ENCODE results near the gene ERN1. TPM values are rescaled to one million over a fixed set of nuclear protein-coding genes. Genes with fewer than 3 reads are reported as not detected.
"Not testable (repeated sequence)": the region's sequence is repeated elsewhere in the genome, so short reads cannot be mapped to it uniquely, and the experiment has no call there.

The ERN1 gene
- total RNA-seq, 4 donors from 2014 or later: 14.6 to 54.4 (median 30.4) TPM

GRCh38 chr17:64008346-64008745 lies 121.6 kb downstream of the ERN1 start:
- no peak for TF ChIP-seq CTCF (IDR thresholded peaks at IDR 0.05)
- ATAC-seq (ENCODE audit: low FRiP score) (no peak), DNase-seq (ENCODE audit: low spot score) (no peak)

GRCh38 chr17:64007838-64008282 lies 122.1 kb downstream of the ERN1 start:
- ATAC-seq (ENCODE audit: low FRiP score): no peak
- no peak for DNase-seq (ENCODE audit: low spot score)

GRCh38 chr17:64007089-64007837 lies 122.7 kb downstream of the ERN1 start:
- not testable (repeated sequence) for DNase-seq (ENCODE audit: low spot score); ATAC-seq (ENCODE audit: low FRiP score)

More at GRCh38 chr17:64007838-64008282, 122.1 kb downstream of the ERN1 start:
- TF ChIP-seq CTCF (IDR thresholded peaks at IDR 0.05): no peak

GRCh38 chr17:64006361-64007088 lies 123.4 kb downstream of the ERN1 start:
- TF ChIP-seq CTCF (IDR thresholded peaks at IDR 0.05): no peak
- DNase-seq (ENCODE audit: low spot score) (no peak), ATAC-seq (ENCODE audit: low FRiP score) (peak; percentile 43)

- TF ChIP-seq CTCF (IDR thresholded peaks at IDR 0.05): no peak
- DNase-seq (ENCODE audit: low spot score) (no peak), ATAC-seq (ENCODE audit: low FRiP score) (no peak)
Observed at GRCh38 chr17:64005734-64006167, 124.2 kb downstream of the ERN1 start.

- TF ChIP-seq CTCF (IDR thresholded peaks at IDR 0.05): no peak
- DNase-seq (ENCODE audit: low spot score) (no peak), ATAC-seq (ENCODE audit: low FRiP score) (no peak)
Observed at GRCh38 chr17:64004903-64005733, 124.8 kb downstream of the ERN1 start.

- DNase-seq (ENCODE audit: low spot score) (no peak), ATAC-seq (ENCODE audit: low FRiP score) (no peak)
- TF ChIP-seq CTCF (IDR thresholded peaks at IDR 0.05): no peak
Observed at GRCh38 chr17:64004218-64004770, 125.7 kb downstream of the ERN1 start.

Data from omental fat pad (tissue), 4 donors.